Activated CD8-positive, alpha-beta memory T cell treated with anti-CD3 and anti-CD28 coated beads, Interleukin-2, amount 10 ng/mL, durations not matched to agents 7 days and 5 days (primary cell): ENCODE measurements around the gene GPR65. TPM values are rescaled to one million over a fixed set of nuclear protein-coding genes. Genes with fewer than 3 reads are reported as not detected.
"Not testable (repeated sequence)": the region's sequence is repeated elsewhere in the genome, so short reads cannot be mapped to it uniquely, and the experiment has no call there.

Source experiments
- ATAC-seq: fragments of 150-1000 bp; cut with Tn5 transposase; one replicate; pipeline ENCODE4 v1.10.0; 2021; ENCODE audit warnings: moderate library complexity
- CTCF ChIA-PET: fragments of 350-600 bp; sonication (Branson Sonifier 250); formaldehyde crosslinking; loops from one replicate; lab custom pipeline; 2021; ENCODE audit warnings: antibody characterized with exemption; lab: Charles Lee
- DNase-seq: peaks from one replicate; pipeline ENCODE4 v3.0.0-alpha.2; 2020
- H3K27ac Mint-ChIP-seq: one replicate; pipeline ENCODE4 v1.8.0; 2021; ENCODE audit warnings: mild to moderate bottlenecking, mixed read lengths
- H3K27me3 Mint-ChIP-seq: one replicate; pipeline ENCODE4 v1.8.0; 2021; ENCODE audit warnings: mixed read lengths
- H3K36me3 Mint-ChIP-seq: one replicate; pipeline ENCODE4 v1.8.0; 2021; ENCODE audit warnings: mild to moderate bottlenecking, mixed read lengths
- H3K4me1 Mint-ChIP-seq: one replicate; pipeline ENCODE4 v1.8.0; 2021; ENCODE audit warnings: mixed read lengths
- H3K4me3 Mint-ChIP-seq: one replicate; pipeline ENCODE4 v1.8.0; 2021; ENCODE audit warnings: mild to moderate bottlenecking, moderate library complexity, mixed read lengths
- H3K9me3 Mint-ChIP-seq: one replicate; pipeline ENCODE4 v1.8.0; 2022; ENCODE audit warnings: low read depth, mixed read lengths
- total RNA-seq, 2 experiments: library from RNA; stranded (reverse); gene quantifications; one replicate each; pipeline ENCODE4 v1.2.3, GENCODE V29; 2021

GPR65 gene
- total RNA-seq, 2 experiments from 2014 or later = 17.2 to 21.1 TPM

DNA sequence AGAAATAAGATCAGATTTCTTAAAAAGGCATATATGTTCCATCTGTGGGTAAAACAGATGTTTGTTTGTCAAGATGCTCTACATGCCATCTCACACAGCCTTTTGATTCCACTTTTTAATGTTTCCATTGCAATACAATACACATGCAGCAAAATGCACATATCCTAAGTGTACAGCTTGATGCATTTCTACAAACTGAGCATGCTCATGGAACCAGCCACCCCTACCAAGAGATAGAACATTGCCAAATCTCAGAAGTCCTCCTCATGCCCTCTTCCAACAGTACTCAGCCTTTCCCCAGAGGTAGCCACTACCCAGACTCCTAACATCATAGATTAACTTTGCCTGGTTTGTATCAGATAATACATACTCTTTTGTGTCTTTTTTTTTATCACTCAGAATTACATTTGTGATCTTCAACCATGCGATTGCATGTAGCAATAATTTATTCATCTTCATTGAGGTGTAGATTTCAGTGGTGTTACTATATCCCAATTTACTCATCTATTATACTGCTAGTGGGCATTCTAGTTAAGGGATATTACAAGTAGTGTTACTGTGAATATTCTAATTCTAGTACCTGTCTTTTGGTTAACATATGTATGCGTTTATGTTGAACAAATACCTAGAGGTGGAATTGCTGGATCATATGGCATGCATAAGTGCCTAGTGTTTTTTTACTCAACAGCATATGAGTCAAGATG lies 3.3 kb downstream of the GPR65 start:
- CTCF ChIA-PET = interaction anchor here (1.1 to 1.9 kb wide), 2 partner anchors 10 to 62 kb away, joined by 4 to 11 read pairs; no protein-coding TSS in a partner anchor
- DNase-seq (no peak), ATAC-seq (no peak)
- H3K27ac Mint-ChIP-seq = peak overlapping the region; percentile 82
- no peaks in the 10 kb centered on the region for H3K9me3 Mint-ChIP-seq
- peaks cover 61% of the 10 kb centered on the region for H3K4me1 Mint-ChIP-seq
- peaks cover 54% of the 10 kb centered on the region for H3K36me3 Mint-ChIP-seq
- H3K4me3 Mint-ChIP-seq = peak overlapping the region; percentile 95
- H3K27me3 Mint-ChIP-seq = no peaks in the 10 kb centered on the region

DNA sequence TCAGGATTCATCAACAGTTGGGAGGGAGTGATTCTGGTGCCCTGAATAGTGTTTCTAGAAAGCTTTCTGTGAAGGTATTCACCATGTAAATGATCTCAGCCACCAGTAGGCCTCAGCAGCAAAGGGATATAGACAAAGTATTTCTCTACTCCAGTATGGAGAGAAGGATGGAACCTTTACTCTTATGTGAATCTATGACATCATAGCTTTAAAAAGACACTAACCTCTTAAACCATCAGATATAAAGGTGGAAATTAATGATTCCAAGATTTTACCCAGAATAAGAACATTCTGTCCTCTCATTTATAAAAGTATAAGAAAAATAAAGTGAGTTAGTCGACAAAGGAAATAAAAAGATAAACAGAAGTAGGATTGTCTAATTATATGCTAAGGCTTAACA lies 4.6 kb downstream of the GPR65 start:
- Mint-ChIP-seq H3K9me3 (no peaks in the 10 kb centered on the region), H3K27me3 (no peaks in the 10 kb centered on the region), H3K27ac (no peak overlapping the region), H3K4me1 (peaks cover 58% of the 10 kb centered on the region), H3K4me3 (peak overlapping the region; percentile 95), H3K36me3 (peaks cover 59% of the 10 kb centered on the region)
- no peak for DNase-seq
- CTCF ChIA-PET = interaction anchor here (1.1 to 1.9 kb wide), 2 partner anchors 9 to 63 kb away, joined by 4 to 11 read pairs; no protein-coding TSS in a partner anchor
- no peak for ATAC-seq

DNA sequence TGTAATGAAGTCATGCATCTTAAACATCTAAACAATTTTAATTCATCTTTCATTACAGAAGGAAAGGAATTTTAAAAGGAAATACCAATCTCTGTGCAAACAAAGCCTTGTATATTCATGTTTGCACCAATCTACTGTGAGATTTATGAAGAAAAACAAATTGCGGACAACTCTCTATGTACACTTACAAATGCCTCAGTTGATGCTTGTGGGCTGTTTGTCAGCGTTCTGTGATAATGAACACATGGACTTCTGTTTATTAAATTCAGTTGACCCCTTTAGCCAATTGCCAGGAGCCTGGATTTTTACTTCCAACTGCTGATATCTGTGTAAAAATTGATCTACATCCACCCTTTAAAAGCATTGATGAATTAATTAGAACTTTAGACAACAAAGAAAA lies 5.4 kb downstream of the GPR65 start:
- ATAC-seq (no peak), DNase-seq (no peak)
- Mint-ChIP-seq H3K27me3 (no peaks in the 10 kb centered on the region), H3K4me1 (peaks cover 56% of the 10 kb centered on the region), H3K9me3 (no peaks in the 10 kb centered on the region), H3K36me3 (peaks cover 59% of the 10 kb centered on the region), H3K27ac (no peak overlapping the region), H3K4me3 (no peak overlapping the region)
- CTCF ChIA-PET = interaction anchor here (1.9 kb wide), 1 partner anchor 64 kb away, joined by 11 read pairs; no protein-coding TSS in a partner anchor

DNA sequence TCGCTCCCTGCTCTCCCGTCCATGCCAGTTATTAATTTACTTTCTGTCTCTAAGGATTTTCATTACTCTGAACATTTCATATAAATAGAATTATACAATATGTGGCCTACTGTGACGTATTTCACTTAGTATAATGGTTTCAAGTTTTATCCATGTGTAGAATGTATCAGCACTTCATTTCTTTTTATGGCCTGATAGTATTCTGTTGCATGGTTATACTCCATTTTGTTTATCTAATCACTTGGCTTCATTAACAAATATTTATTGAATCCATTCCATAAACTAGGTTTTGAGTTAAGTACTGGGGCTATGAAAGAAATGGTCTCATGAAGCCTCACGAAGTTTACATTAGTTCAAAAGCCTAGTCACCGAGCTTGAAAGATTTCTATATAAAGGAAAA lies 7.6 kb downstream of the GPR65 start:
- ATAC-seq (no peak), DNase-seq (no peak)
- no peaks in the 10 kb centered on the region for H3K27me3 Mint-ChIP-seq
- peaks cover 60% of the 10 kb centered on the region for H3K4me1 Mint-ChIP-seq
- no peak overlapping the region for H3K4me3 Mint-ChIP-seq
- no peaks in the 10 kb centered on the region for H3K9me3 Mint-ChIP-seq
- CTCF ChIA-PET = interaction anchor here (0.6 to 2.2 kb wide), 4 partner anchors 9 to 545 kb away, joined by 3 to 7 read pairs (median 4); no protein-coding TSS in a partner anchor
- no peak overlapping the region for H3K27ac Mint-ChIP-seq
- peaks cover 68% of the 10 kb centered on the region for H3K36me3 Mint-ChIP-seq

DNA sequence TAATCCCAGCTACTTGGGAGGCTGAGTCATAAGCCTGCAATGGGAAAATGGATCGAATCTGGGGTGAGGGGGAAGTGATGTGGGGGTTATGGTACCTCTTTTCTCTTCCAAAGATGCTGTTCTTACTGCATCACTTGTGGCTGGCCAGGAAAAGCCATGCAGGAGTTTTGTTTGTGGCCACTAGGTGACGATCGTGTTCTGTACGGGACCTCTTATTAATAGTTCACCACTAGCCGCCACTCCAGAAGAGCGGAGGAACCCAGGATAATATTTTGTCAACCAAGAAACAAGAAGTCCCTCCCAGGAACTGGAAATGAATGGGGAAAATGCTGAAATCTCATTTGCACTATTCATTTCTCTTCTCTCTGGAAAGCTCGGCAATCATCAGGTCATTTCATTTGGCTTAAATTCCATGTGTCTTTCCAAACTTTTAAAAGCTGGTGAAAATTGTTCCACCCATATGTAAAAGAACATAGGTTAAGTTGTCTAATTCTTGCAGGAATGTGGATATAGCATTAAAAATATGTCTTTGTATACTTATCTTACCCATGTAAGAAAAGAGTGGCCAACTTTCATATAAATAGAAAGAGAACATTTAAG lies 8.9 kb downstream of the GPR65 start:
- CTCF ChIA-PET = interaction anchor here (0.7 to 2.8 kb wide), 11 partner anchors 13 to 175 kb away, joined by 3 to 19 read pairs (median 4); no protein-coding TSS in a partner anchor
- DNase-seq (no peak), ATAC-seq (peak; percentile 45)
- no peak overlapping the region for H3K27ac Mint-ChIP-seq
- H3K9me3 Mint-ChIP-seq = no peaks in the 10 kb centered on the region
- H3K36me3 Mint-ChIP-seq = peaks cover 69% of the 10 kb centered on the region
- no peaks in the 10 kb centered on the region for H3K27me3 Mint-ChIP-seq
- H3K4me1 Mint-ChIP-seq = peaks cover 51% of the 10 kb centered on the region
- no peak overlapping the region for H3K4me3 Mint-ChIP-seq

DNA sequence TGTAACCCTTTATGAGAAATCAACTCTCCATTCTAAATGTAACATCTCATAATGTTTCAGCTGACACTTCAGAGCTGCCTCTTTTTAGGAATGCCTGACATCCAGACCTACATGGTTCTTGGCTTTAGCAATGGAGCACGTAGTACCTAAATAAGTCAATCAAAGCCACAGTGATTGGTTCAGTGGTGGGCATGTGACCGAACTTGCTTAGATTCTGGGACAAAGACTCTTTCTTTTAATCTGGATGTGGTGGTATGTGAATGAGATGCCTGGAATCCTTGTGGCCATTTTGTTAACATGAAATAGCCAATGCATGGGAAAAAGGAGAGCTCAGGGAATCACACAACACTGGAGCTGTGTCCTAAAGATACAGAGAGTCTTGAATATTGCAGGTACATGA lies 11.8 kb downstream of the GPR65 start:
- CTCF ChIA-PET = interaction anchor here (0.8 to 1.6 kb wide), 2 partner anchors 10 to 152 kb away, joined by 3 to 4 read pairs; no protein-coding TSS in a partner anchor
- ATAC-seq (no peak), DNase-seq (no peak)
- H3K27ac Mint-ChIP-seq = no peak overlapping the region
- H3K27me3 Mint-ChIP-seq = no peaks in the 10 kb centered on the region
- H3K4me3 Mint-ChIP-seq = no peak overlapping the region
- H3K36me3 Mint-ChIP-seq = peaks cover 49% of the 10 kb centered on the region
- H3K9me3 Mint-ChIP-seq = no peaks in the 10 kb centered on the region
- peaks cover 31% of the 10 kb centered on the region for H3K4me1 Mint-ChIP-seq

DNA sequence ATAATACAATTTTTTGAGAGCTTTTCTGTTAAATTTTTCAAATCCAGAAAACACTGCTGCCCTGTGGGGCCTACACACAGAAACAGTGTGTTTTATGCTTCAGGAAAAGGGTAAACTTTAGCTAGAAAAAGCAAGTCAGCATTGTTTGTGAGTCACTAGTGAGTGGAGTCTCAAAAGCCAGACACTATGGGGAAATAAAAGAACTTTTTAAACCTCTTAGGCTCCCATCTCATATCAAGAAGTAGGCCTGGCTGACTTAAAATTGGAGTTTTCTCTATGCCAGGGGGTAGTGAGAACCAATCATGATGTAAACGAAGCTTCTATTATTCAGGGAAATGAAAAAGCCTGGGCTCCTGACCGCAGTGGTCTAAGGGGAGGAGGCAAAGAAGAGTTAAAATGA lies 12.6 kb downstream of the GPR65 start:
- no peak for DNase-seq
- CTCF ChIA-PET = no interaction called here
- no peaks in the 10 kb centered on the region for H3K27me3 Mint-ChIP-seq
- ATAC-seq = no peak
- peaks cover 46% of the 10 kb centered on the region for H3K36me3 Mint-ChIP-seq
- H3K4me3 Mint-ChIP-seq = no peak overlapping the region
- no peak overlapping the region for H3K27ac Mint-ChIP-seq
- H3K4me1 Mint-ChIP-seq = peaks cover 25% of the 10 kb centered on the region
- H3K9me3 Mint-ChIP-seq = no peaks in the 10 kb centered on the region

DNA sequence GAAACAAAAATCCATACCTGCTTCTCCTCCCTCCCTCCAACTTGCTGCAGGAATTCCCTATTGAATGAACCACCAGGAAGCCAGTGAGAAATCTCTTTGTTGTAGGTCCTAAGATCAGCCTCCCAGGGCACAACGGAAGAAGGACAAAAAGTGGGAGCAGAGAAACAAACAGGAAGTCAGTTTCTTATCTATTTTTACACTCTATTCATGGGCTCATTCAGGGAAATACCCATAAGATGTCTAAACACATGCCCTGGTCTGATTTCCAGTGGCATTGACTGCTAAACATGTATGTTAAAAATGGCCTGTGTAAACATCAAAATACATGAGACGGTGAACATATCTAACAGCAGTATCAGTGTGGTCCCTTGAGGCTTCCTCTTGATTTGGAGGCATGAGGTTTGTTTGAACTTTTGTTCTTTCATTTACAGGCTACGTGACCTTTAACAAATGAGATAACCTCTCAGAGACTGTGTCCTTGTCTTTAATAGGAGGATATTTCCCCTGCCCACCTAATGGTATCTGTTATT lies 18.8 kb downstream of the GPR65 start:
- ATAC-seq = peak; percentile 42
- Mint-ChIP-seq H3K4me3 (no peak overlapping the region), H3K4me1 (peaks cover 49% of the 10 kb centered on the region), H3K9me3 (no peaks in the 10 kb centered on the region), H3K36me3 (peaks cover 25% of the 10 kb centered on the region), H3K27ac (peak overlapping the region; percentile 64), H3K27me3 (no peaks in the 10 kb centered on the region)
- CTCF ChIA-PET = no interaction called here
- DNase-seq = no peak

DNA sequence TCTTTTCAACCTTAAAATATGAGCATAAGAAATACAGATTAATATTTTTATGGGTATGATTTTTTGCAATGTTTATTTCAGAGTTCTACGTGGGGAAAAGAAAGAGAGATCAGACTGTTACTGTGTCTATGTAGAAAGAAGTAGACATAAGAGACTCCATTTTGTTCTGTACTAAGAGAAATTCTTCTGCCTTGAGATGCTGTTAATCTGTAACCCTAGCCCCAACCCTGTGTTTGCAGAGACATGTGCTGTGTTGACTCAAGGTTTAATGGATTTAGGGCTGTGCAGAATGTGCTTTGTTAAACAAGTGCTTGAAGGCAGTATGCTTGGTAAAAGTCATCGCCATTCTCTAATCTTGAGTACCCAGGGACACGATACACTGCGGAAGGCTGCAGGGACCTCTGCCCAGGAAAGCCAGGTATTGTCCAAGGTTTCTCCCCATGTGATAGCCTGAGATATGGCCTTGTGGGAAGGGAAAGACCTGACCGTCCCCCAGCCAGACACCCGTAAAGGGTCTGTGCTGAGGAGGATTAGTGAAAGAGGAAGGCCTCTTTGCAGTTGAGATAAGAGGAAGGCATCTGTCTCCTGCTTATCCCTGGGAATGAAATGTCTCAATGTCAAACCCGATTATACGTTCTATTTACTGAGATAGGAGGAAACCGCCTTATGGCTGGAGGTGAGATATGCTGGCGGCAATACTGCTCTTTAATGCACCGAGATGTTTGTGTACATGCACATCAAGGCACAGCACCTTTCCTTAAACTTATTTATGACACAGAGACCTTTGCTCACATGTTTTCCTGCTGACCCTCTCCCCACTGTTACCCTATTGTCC lies 19.5 kb downstream of the GPR65 start:
- Mint-ChIP-seq H3K4me1 (peaks cover 50% of the 10 kb centered on the region), H3K36me3 (peaks cover 23% of the 10 kb centered on the region)
- H3K27me3 Mint-ChIP-seq, H3K9me3 Mint-ChIP-seq, DNase-seq, H3K4me3 Mint-ChIP-seq, H3K27ac Mint-ChIP-seq, ATAC-seq, CTCF ChIA-PET: not testable (repeated sequence)

DNA sequence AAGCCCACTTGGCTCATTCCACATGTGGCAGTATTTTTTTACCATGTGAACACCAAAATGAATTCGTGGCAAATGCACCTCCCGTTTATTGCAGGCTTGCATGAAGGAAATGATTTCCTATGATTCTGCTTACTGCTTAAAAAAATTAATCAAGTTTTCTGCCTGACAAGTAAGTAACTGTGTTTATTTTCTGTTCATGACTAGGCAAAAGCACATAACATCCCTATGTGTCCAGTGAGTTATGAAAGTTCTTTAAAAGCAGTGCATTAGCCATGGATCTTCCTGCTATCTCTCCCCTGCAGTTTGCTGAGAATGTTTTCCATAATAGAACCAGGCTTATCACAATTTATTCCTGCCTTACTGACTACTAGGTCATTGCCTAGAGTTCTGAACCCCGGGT lies 20.4 kb downstream of the GPR65 start:
- Mint-ChIP-seq H3K9me3 (no peaks in the 10 kb centered on the region), H3K27me3 (no peaks in the 10 kb centered on the region), H3K4me3 (no peak overlapping the region), H3K36me3 (peaks cover 25% of the 10 kb centered on the region), H3K27ac (no peak overlapping the region), H3K4me1 (peaks cover 55% of the 10 kb centered on the region)
- DNase-seq = no peak
- CTCF ChIA-PET = no interaction called here
- ATAC-seq = no peak

DNA sequence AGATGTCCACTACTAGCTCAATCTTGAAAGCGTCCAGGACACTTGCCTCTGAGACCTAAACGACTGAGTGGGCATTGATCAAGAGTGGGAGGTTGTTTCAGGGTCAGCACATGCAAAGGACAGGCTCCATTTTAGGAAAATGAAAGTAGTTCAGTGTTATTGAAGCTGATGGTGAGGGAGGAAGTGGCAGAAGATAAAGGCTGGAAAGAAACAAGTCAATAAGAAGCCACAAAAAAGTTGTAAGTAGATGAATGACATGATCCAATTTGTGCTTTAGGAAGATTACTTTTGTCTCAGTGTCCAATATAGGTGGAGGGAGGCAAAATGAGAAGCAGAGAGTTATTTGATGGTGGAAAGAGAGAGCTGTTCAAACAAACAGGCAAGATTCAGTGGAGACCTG lies 22.0 kb downstream of the GPR65 start:
- H3K4me1 Mint-ChIP-seq = peaks cover 64% of the 10 kb centered on the region
- H3K27ac Mint-ChIP-seq = peak overlapping the region; percentile 88
- DNase-seq (no peak), ATAC-seq (peak; percentile 76)
- H3K4me3 Mint-ChIP-seq = peak overlapping the region; percentile 38
- peaks cover 28% of the 10 kb centered on the region for H3K36me3 Mint-ChIP-seq
- CTCF ChIA-PET = interaction anchor here (1.0 to 1.5 kb wide), 4 partner anchors 12 to 142 kb away, joined by 3 to 12 read pairs (median 5); no protein-coding TSS in a partner anchor
- no peaks in the 10 kb centered on the region for H3K9me3 Mint-ChIP-seq
- no peaks in the 10 kb centered on the region for H3K27me3 Mint-ChIP-seq

DNA sequence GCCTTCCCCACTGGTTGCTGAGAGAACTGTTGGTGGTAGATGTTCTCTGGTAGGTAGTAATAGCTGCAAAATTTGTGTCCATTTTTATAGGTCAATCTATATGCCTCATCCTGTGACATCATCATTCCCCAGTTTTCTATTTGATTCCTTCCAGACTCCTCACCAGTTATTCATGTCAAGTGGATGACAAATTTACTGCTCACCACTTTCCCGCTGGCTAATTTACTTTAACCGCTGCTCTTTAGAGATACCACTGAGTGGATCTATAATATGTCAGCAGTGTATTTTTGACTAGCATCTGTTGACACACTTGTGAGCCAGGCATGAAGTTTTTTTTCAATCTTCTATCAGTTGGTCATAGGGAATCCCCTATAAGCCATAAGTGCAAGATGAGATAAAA lies 24.6 kb downstream of the GPR65 start:
- Mint-ChIP-seq H3K4me3 (no peak overlapping the region), H3K9me3 (no peaks in the 10 kb centered on the region), H3K36me3 (peaks cover 30% of the 10 kb centered on the region), H3K27me3 (no peaks in the 10 kb centered on the region), H3K27ac (no peak overlapping the region), H3K4me1 (peaks cover 47% of the 10 kb centered on the region)
- no peak for DNase-seq
- CTCF ChIA-PET = no interaction called here
- peak; percentile 29 for ATAC-seq

DNA sequence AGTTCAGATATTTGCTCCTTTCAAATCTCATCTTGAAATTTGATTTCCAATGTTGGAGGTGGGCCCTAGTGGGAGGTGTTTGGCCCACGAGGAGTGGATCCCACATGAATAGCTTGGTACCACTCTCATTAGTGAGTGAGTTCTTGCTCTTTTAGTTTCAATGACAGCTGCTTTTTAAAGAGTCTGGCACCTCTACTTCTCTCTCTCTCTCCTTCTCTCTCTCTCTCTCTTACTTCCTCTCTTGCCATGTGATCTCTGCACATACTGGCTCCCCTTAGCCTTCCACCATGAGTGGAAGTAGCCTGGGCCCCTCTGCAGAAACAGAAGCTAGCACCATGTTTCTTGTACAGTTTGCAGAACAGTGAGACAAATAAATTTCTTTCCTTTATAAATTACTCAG lies 25.1 kb downstream of the GPR65 start:
- Mint-ChIP-seq H3K36me3 (peaks cover 26% of the 10 kb centered on the region), H3K4me1 (peaks cover 44% of the 10 kb centered on the region), H3K4me3 (no peak overlapping the region), H3K9me3 (no peaks in the 10 kb centered on the region), H3K27me3 (no peaks in the 10 kb centered on the region), H3K27ac (peak overlapping the region; percentile 59)
- CTCF ChIA-PET = no interaction called here
- ATAC-seq = no peak
- DNase-seq = no peak
